Cardiac septum (tissue), 1 donor: ENCODE results near the gene MBL2. TPM values are rescaled to one million over a fixed set of nuclear protein-coding genes. Genes with fewer than 3 reads are reported as not detected.

Source experiments
- DNase-seq: peaks from one replicate; pipeline ENCODE4 v3.0.0-alpha.2; 2020; ENCODE audit warnings: low spot score
- intact Hi-C: fragments of 100-400 bp; cut with DNase I; formaldehyde crosslinking; loops from one replicate; pipeline ENCODE4 v1.14.0; 2022
- total RNA-seq: library from RNA; stranded (reverse); fragmentation: NEBNext Ultra II Directional; extraction: Animal tissue kit (Norgen Biotek cat#: 25700); gene quantifications from one replicate; pipeline ENCODE4 v1.2.1, GENCODE V29; 2021
- donor health status: DM: no; HTN: no; CAD: no.

The MBL2 gene
- total RNA-seq, 1 donor from 2014 or later, result not detected

GRCh38 chr10:52744057-52744805 lies 28.4 kb downstream of the MBL2 start:
- intact Hi-C loops, result no loop called here
- DNase-seq, result no peak

GRCh38 chr10:52742731-52743130 lies 29.9 kb downstream of the MBL2 start:
- intact Hi-C loops, result no loop called here
- no peak for DNase-seq

- DNase-seq, result no peak
- intact Hi-C loops, result no loop called here
Measured at GRCh38 chr10:52741851-52742250, 30.7 kb downstream of the MBL2 start.

GRCh38 chr10:52740913-52741675 lies 31.5 kb downstream of the MBL2 start:
- no peak for DNase-seq
- intact Hi-C loops, result no loop called here

- intact Hi-C loops, result no loop called here
- no peak for DNase-seq
Measured at GRCh38 chr10:52740155-52740549, 32.4 kb downstream of the MBL2 start.

GRCh38 chr10:52739380-52740154 lies 33.0 kb downstream of the MBL2 start:
- intact Hi-C loops, result no loop called here
- DNase-seq, result no peak

- intact Hi-C loops, result no loop called here
- DNase-seq, result no peak
Measured at GRCh38 chr10:52738951-52739350, 33.6 kb downstream of the MBL2 start.

- intact Hi-C loops, result loop anchor here (2.0 kb wide), 1 partner anchor 85 kb away; no protein-coding TSS in a partner anchor
- no peak for DNase-seq
Measured at GRCh38 chr10:52729271-52730104, 43.1 kb downstream of the MBL2 start.

GRCh38 chr10:52720018-52720417 lies 52.6 kb downstream of the MBL2 start:
- DNase-seq, result no peak
- intact Hi-C loops, result no loop called here
